Uterus (tissue), 2 donors: ENCODE measurements around the gene HES7.

ENCODE experiments used
- CTCF ChIP-seq, 4 experiments: fragments of 200-600 bp in 2 of 4; fragments of 450-650 bp in 2 of 4; sonication (generic) in 2 of 4; IDR thresholded peaks; one replicate each; pipeline ENCODE4 v1.5.1; 2016 to 2019; ENCODE audit warnings: antibody characterized with exemption in 4 of 4, mild to moderate bottlenecking in 2 of 4, moderate library complexity in 1 of 4
- POLR2A ChIP-seq, 2 donors: fragments of 450-650 bp; IDR thresholded peaks; one replicate each; pipeline ENCODE4 v1.6.1; 2016; ENCODE audit warnings: antibody characterized with exemption in 2 of 2, mild to moderate bottlenecking in 1 of 2, moderate library complexity in 1 of 2

GRCh38 chr17:8159459-8160223 is 35.7 kb upstream of the HES7 start:
- no peak for TF ChIP-seq CTCF (IDR thresholded peaks at IDR 0.05)
- TF ChIP-seq POLR2A (IDR thresholded peaks at IDR 0.05), result no peak
